TTC549 (cell line): ENCODE results near the gene AICDA.
"Not testable (repeated sequence)": the region's sequence is repeated elsewhere in the genome, so short reads cannot be mapped to it uniquely, and the experiment has no call there.

Experiments
- FAIRE-seq: peaks from 2 replicates; lab custom pipeline; 2012; peaks lifted over from hg19 to GRCh38; lab: Jason Lieb, UNC

Gene AICDA

GRCh38 chr12:8609061-8609570, 3.5 kb downstream of the AICDA start:
- peak; percentile 74 for FAIRE-seq

- no peak for FAIRE-seq
These were observed 5.8 kb downstream of the AICDA start for GRCh38 chr12:8606890-8607289.

- no peak for FAIRE-seq
These were observed 7.6 kb downstream of the AICDA start for GRCh38 chr12:8605057-8605456.

- no peak for FAIRE-seq
These were observed 8.8 kb downstream of the AICDA start for GRCh38 chr12:8603856-8604255.

GRCh38 chr12:8603286-8603685, 9.4 kb downstream of the AICDA start:
- FAIRE-seq = no peak

- FAIRE-seq = no peak
These were observed 16.1 kb downstream of the AICDA start for GRCh38 chr12:8596561-8596960.

GRCh38 chr12:8594072-8594471, 18.6 kb downstream of the AICDA start:
- FAIRE-seq = no peak

- FAIRE-seq = no peak
These were observed 19.4 kb downstream of the AICDA start for GRCh38 chr12:8593246-8593645.

- no peak for FAIRE-seq
These were observed 21.7 kb downstream of the AICDA start for GRCh38 chr12:8590842-8591545.

- FAIRE-seq = no peak
These were observed 23.0 kb downstream of the AICDA start for GRCh38 chr12:8589679-8590078.

- FAIRE-seq = not testable (repeated sequence)
These were observed 28.2 kb downstream of the AICDA start for GRCh38 chr12:8584478-8584877.

- no peak for FAIRE-seq
These were observed 28.7 kb downstream of the AICDA start for GRCh38 chr12:8584004-8584403.

- no peak for FAIRE-seq
These were observed 31.4 kb downstream of the AICDA start for GRCh38 chr12:8581098-8581784.

GRCh38 chr12:8577879-8578278, 34.8 kb downstream of the AICDA start:
- FAIRE-seq = no peak

GRCh38 chr12:8572507-8572906, 40.2 kb downstream of the AICDA start:
- FAIRE-seq = no peak

GRCh38 chr12:8566525-8566924, 46.1 kb downstream of the AICDA start:
- no peak for FAIRE-seq

- not testable (repeated sequence) for FAIRE-seq
These were observed 46.6 kb downstream of the AICDA start for GRCh38 chr12:8566052-8566451.

- no peak for FAIRE-seq
These were observed 48.0 kb downstream of the AICDA start for GRCh38 chr12:8564656-8565055.

GRCh38 chr12:8563356-8563755, 49.3 kb downstream of the AICDA start:
- FAIRE-seq = no peak

GRCh38 chr12:8562310-8562709, 50.3 kb downstream of the AICDA start:
- FAIRE-seq = no peak

- no peak for FAIRE-seq
These were observed 51.6 kb downstream of the AICDA start for GRCh38 chr12:8561011-8561410.

GRCh38 chr12:8559676-8560075, 53.0 kb downstream of the AICDA start:
- no peak for FAIRE-seq

GRCh38 chr12:8556531-8557097, 56.0 kb downstream of the AICDA start:
- FAIRE-seq = no peak
